ENCODE data around the gene ELL2.
"Not testable (repeated sequence)": the region's sequence is repeated elsewhere in the genome, so short reads cannot be mapped to it uniquely, and the experiment has no call there.

ELL2 gene

GRCh38 chr5:95840956-95841705 is 120.5 kb downstream of the ELL2 start:
- DNase-seq (ENCODE audit: low read depth in 1 of 2, low spot score in 1 of 2): no peak

- no peak for DNase-seq (ENCODE audit: low read depth in 1 of 2, low spot score in 1 of 2)
These were observed 122.0 kb downstream of the ELL2 start for GRCh38 chr5:95839658-95840057.

- no peak for DNase-seq (ENCODE audit: low read depth in 1 of 2, low spot score in 1 of 2)
These were observed 123.1 kb downstream of the ELL2 start for GRCh38 chr5:95838556-95838955.

- no peak for DNase-seq (ENCODE audit: low read depth in 1 of 2, low spot score in 1 of 2)
These were observed 123.6 kb downstream of the ELL2 start for GRCh38 chr5:95838001-95838520.

- DNase-seq (ENCODE audit: low read depth in 1 of 2, low spot score in 1 of 2): no peak
These were observed 124.2 kb downstream of the ELL2 start for GRCh38 chr5:95837492-95837891.

GRCh38 chr5:95836971-95837370 is 124.7 kb downstream of the ELL2 start:
- DNase-seq (ENCODE audit: low read depth in 1 of 2, low spot score in 1 of 2): not testable (repeated sequence)

GRCh38 chr5:95836544-95836943 is 125.1 kb downstream of the ELL2 start:
- no peak for DNase-seq (ENCODE audit: low read depth in 1 of 2, low spot score in 1 of 2)

GRCh38 chr5:95835682-95836385 is 125.8 kb downstream of the ELL2 start:
- no peak for DNase-seq (ENCODE audit: low read depth in 1 of 2, low spot score in 1 of 2)
